ENCODE results near the gene MRPS11. TPM values are rescaled to one million over a fixed set of nuclear protein-coding genes. Genes with fewer than 3 reads are reported as not detected.

Gene MRPS11
- total and polyA plus RNA-seq, 2 of the 8 experiments (the other 6 are each of a cell fraction or from before 2014, with no cell fraction given), result 41.4 to 59.2 TPM

DNA sequence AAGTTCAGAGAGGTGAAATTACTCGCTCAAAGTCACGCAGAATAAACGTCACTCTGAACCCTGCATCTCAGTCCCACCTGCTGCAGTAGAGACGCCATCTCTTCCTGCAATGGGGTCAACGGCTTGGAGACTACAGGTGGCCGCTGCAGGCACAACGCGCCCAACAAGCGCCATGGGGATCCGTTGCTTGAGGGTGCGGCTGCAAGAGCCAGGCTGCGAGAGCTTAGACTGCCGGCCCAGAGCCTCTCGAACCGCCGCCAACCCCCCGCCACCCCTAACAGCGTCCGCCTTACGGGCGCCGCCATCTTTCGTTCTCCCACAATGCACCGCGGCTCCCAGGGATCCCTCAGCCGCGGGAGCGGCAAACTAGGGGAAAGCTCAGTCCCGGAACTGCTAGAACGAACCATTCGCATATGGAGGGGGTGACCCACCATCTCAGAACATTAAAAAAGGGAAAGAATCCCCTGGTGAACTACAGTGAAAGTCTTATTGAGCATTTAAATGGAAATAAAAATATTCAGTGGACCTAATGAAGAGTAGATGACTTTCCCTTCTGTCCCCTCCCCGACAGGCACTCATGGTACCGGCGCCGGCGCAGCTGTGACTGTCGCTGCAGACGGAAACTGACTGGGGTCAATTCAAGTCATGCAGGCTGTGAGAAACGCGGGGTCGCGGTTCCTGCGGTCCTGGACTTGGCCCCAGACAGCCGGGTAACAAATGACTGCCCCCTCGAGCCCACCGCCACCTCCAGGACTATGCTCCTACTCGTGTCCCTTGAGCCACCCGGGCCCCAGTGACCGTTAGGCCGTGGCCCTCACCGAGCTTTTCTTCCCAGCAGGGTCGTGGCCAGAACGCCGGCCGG lies at the start of gene MRPS11, which contains the start of gene MRPL46 (continued):
- TF ChIP-seq EP300 (IDR thresholded peaks at IDR 0.05; ENCODE audit: borderline replicate concordance in 1 of 2, low read depth in 2 of 2, low read length in 2 of 2) (peak in 1 of 2 experiments; percentile 100; a peak in 2 of 3 replicates), TEAD4 (IDR thresholded peaks at IDR 0.05; ENCODE audit: low read depth, low read length) (no peak), SIN3A (conservative IDR thresholded peaks at IDR 0.05 in 1 of 2, IDR thresholded peaks at IDR 0.05 in 1 of 2; ENCODE audit: low read depth in 1 of 2, low read length in 2 of 2) (peak; percentile 46 to 88; a peak in 2 of 4 replicates), CBX8 (IDR thresholded peaks at IDR 0.05; ENCODE audit: borderline replicate concordance, low read depth, low read length) (no peak), CTBP2 (IDR thresholded peaks at IDR 0.05; ENCODE audit: borderline replicate concordance, insufficient read depth, insufficient read length, low read length) (no peak), RBBP5 (IDR thresholded peaks at IDR 0.05; ENCODE audit: borderline replicate concordance, low read depth, low read length) (peak; percentile 67; the same call in 1 of the 2 replicates), CREB1 (IDR thresholded peaks at IDR 0.05) (peak; percentile 85), PHF8 (conservative IDR thresholded peaks at IDR 0.05; ENCODE audit: low read depth, low read length) (peak; percentile 98), POLR2A (IDR thresholded peaks at IDR 0.05; ENCODE audit: control extremely low read depth in 1 of 2, low read depth in 2 of 2, low read length in 2 of 2) (peak; percentile 87 to 96), CHD1 (IDR thresholded peaks at IDR 0.05; ENCODE audit: low read depth, low read length) (peak; percentile 97)
- TF ChIP-seq, protein P1, sequence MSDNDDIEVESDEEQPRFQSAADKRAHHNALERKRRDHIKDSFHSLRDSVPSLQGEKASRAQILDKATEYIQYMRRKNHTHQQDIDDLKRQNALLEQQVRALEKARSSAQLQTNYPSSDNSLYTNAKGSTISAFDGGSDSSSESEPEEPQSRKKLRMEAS (IDR thresholded peaks at IDR 0.05), result peak; percentile 53

All from H1 (cell line).